ENCODE results near the gene PABPN1.

PABPN1 gene

DNA sequence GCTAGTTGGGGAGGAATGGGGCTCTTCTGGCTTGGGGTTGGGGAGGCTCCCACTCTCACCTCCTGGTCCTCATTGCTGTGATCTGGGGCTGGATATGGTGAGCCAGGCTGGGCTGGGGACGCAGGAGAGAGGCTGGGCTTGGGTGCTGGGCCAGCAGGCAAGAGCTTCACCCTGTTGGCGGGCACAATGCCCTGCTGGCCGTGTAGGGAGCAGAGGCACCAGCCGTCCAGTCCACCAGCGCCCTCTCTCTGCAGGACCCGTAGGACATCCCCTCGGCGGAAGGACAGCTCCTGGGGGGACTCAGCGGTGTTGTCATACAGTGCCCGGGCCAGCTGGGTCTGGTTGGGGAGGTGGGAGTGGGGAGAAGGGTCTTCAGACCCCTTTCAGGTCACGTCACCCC lies 39.2 kb downstream of the PABPN1 start:
- Histone ChIP-seq H3K27ac (ENCODE audit: low read depth, low read length) (no peak overlapping the region), H4K20me1 (ENCODE audit: low read depth, low read length) (no peaks in the 10 kb centered on the region), H3F3A (ENCODE audit: insufficient read depth) (no peaks in the 10 kb centered on the region), H3K9me2 (replicated peaks; ENCODE audit: insufficient read depth, low read length) (no peaks in the 10 kb centered on the region), H3K4me2 (ENCODE audit: low read depth, low read length, poor library complexity, severe bottlenecking) (no peak overlapping the region), H3K9ac (ENCODE audit: low read length) (no peak overlapping the region), H3K79me2 (ENCODE audit: insufficient read depth, low read length) (no peaks in the 10 kb centered on the region), H3K36me3 (ENCODE audit: low read length) (no peaks in the 10 kb centered on the region), H2AFZ (ENCODE audit: low read depth, low read length, severe bottlenecking) (no peak overlapping the region), H3K4me3 (ENCODE audit: insufficient read depth, low read length, poor library complexity, severe bottlenecking) (no peak overlapping the region), H3K27me3 (ENCODE audit: low read length) (no peaks in the 10 kb centered on the region), H3K9me3 (ENCODE audit: insufficient read depth, low read length) (no peaks in the 10 kb centered on the region)
- TF ChIP-seq, protein P1, sequence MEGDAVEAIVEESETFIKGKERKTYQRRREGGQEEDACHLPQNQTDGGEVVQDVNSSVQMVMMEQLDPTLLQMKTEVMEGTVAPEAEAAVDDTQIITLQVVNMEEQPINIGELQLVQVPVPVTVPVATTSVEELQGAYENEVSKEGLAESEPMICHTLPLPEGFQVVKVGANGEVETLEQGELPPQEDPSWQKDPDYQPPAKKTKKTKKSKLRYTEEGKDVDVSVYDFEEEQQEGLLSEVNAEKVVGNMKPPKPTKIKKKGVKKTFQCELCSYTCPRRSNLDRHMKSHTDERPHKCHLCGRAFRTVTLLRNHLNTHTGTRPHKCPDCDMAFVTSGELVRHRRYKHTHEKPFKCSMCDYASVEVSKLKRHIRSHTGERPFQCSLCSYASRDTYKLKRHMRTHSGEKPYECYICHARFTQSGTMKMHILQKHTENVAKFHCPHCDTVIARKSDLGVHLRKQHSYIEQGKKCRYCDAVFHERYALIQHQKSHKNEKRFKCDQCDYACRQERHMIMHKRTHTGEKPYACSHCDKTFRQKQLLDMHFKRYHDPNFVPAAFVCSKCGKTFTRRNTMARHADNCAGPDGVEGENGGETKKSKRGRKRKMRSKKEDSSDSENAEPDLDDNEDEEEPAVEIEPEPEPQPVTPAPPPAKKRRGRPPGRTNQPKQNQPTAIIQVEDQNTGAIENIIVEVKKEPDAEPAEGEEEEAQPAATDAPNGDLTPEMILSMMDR (IDR thresholded peaks at IDR 0.05; ENCODE audit: insufficient read depth, low read length, poor library complexity, severe bottlenecking) = no peak
- no peak for TF ChIP-seq EZH2phosphoT487 (conservative IDR thresholded peaks at IDR 0.05; ENCODE audit: low read length)

DNA sequence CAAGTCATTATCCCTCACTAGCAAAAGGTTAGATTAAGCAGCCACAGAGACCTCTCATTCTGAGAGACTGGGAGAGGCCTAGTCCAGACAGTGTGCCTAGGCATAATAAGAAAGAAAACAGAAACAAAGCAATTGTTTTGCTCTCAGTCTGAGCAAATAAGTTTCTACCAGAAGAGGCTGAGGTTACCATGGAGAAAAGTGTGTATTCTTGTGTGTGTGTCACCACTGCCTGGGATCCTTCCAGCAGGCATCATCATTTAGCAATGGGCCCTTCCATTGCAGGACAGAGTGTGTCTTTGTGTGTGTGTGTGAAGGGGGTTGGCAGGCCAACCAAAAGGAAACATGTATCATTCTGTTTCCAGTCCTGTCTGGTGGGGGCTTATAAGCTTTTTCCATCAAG lies 40.1 kb downstream of the PABPN1 start:
- H3K9me3 ChIP-seq (ENCODE audit: insufficient read depth, low read length) = no peaks in the 10 kb centered on the region
- TF ChIP-seq, protein P1 (IDR thresholded peaks at IDR 0.05; ENCODE audit: insufficient read depth, low read length, poor library complexity, severe bottlenecking) = no peak
- no peak for TF ChIP-seq EZH2phosphoT487 (conservative IDR thresholded peaks at IDR 0.05; ENCODE audit: low read length)
- H3F3A ChIP-seq (ENCODE audit: insufficient read depth) = no peaks in the 10 kb centered on the region
- no peaks in the 10 kb centered on the region for H3K9me2 ChIP-seq (replicated peaks; ENCODE audit: insufficient read depth, low read length)
- no peaks in the 10 kb centered on the region for H3K36me3 ChIP-seq (ENCODE audit: low read length)
- no peak overlapping the region for H3K9ac ChIP-seq (ENCODE audit: low read length)
- no peak overlapping the region for H3K4me2 ChIP-seq (ENCODE audit: low read depth, low read length, poor library complexity, severe bottlenecking)
- H4K20me1 ChIP-seq (ENCODE audit: low read depth, low read length) = no peaks in the 10 kb centered on the region
- no peak overlapping the region for H3K4me3 ChIP-seq (ENCODE audit: insufficient read depth, low read length, poor library complexity, severe bottlenecking)
- no peaks in the 10 kb centered on the region for H3K27me3 ChIP-seq (ENCODE audit: low read length)
- H2AFZ ChIP-seq (ENCODE audit: low read depth, low read length, severe bottlenecking) = no peak overlapping the region
- H3K27ac ChIP-seq (ENCODE audit: low read depth, low read length) = no peak overlapping the region
- no peaks in the 10 kb centered on the region for H3K79me2 ChIP-seq (ENCODE audit: insufficient read depth, low read length)

DNA sequence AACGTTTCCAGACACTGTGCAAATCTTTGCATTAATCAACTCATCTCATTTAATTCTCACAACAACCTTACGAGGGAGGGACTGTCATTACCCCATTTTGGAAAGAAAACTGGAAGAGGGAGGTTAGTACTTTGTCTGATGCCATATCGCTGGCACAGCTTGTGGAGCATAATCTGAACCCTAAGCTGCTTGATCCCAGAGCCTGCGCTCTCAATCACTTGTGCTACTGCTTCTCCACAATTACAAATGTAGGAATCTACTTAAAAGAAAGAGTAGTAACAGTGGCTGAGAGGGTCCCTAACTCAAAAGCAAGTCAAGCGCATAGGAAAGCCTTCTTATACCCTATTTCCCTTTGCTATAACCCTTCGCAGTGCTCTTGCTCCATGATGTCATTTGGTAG lies 40.5 kb downstream of the PABPN1 start:
- Histone ChIP-seq H3K9me2 (replicated peaks; ENCODE audit: insufficient read depth, low read length) (no peaks in the 10 kb centered on the region), H2AFZ (ENCODE audit: low read depth, low read length, severe bottlenecking) (no peak overlapping the region), H3K4me2 (ENCODE audit: low read depth, low read length, poor library complexity, severe bottlenecking) (no peak overlapping the region), H3K9me3 (ENCODE audit: insufficient read depth, low read length) (no peaks in the 10 kb centered on the region), H3K9ac (ENCODE audit: low read length) (no peak overlapping the region), H4K20me1 (ENCODE audit: low read depth, low read length) (no peaks in the 10 kb centered on the region), H3K27ac (ENCODE audit: low read depth, low read length) (no peak overlapping the region), H3K27me3 (ENCODE audit: low read length) (no peaks in the 10 kb centered on the region), H3F3A (ENCODE audit: insufficient read depth) (no peaks in the 10 kb centered on the region), H3K36me3 (ENCODE audit: low read length) (no peaks in the 10 kb centered on the region), H3K4me3 (ENCODE audit: insufficient read depth, low read length, poor library complexity, severe bottlenecking) (no peak overlapping the region), H3K79me2 (ENCODE audit: insufficient read depth, low read length) (no peaks in the 10 kb centered on the region)
- TF ChIP-seq, protein P1 (IDR thresholded peaks at IDR 0.05; ENCODE audit: insufficient read depth, low read length, poor library complexity, severe bottlenecking) = no peak
- no peak for TF ChIP-seq EZH2phosphoT487 (conservative IDR thresholded peaks at IDR 0.05; ENCODE audit: low read length)

Measured in SU-DHL-6 (cell line).